Endothelial cell of umbilical vein (primary cell): ENCODE data around the gene UBL7.

Experiments used
- EZH2 ChIP-seq: IDR thresholded peaks from 2 replicates; pipeline ENCODE4 v1.6.1; 2012; ENCODE audit warnings: borderline replicate concordance, low read depth, mild to moderate bottlenecking, moderate library complexity, low read length, inconsistent platforms; ENCODE audit not compliant: severe bottlenecking
- MYC ChIP-seq: IDR thresholded peaks from one replicate; pipeline ENCODE4 v1.6.1; 2011; ENCODE audit warnings: mild to moderate bottlenecking, low read depth, low read length
- POLR2AphosphoS5 ChIP-seq: IDR thresholded peaks from 2 replicates; pipeline ENCODE4 v1.6.1; 2012; ENCODE audit warnings: low read depth, mild to moderate bottlenecking, control low read depth, low read length, moderate library complexity; ENCODE audit not compliant: insufficient read depth
- TF ChIP-seq, protein P1 (sequence below), 2 donors: IDR thresholded peaks; 1 replicate in 1 of 2; 2 replicates in 1 of 2; pipeline ENCODE4 v1.5.1; 2011; ENCODE audit warnings: low read length in 2 of 2, mild to moderate bottlenecking in 2 of 2, moderate library complexity in 2 of 2, control low read depth in 1 of 2, inconsistent platforms in 1 of 2, low read depth in 1 of 2; ENCODE audit not compliant: insufficient read depth in 1 of 2; ENCODE audit errors: extremely low read depth in 1 of 2

DNA sequence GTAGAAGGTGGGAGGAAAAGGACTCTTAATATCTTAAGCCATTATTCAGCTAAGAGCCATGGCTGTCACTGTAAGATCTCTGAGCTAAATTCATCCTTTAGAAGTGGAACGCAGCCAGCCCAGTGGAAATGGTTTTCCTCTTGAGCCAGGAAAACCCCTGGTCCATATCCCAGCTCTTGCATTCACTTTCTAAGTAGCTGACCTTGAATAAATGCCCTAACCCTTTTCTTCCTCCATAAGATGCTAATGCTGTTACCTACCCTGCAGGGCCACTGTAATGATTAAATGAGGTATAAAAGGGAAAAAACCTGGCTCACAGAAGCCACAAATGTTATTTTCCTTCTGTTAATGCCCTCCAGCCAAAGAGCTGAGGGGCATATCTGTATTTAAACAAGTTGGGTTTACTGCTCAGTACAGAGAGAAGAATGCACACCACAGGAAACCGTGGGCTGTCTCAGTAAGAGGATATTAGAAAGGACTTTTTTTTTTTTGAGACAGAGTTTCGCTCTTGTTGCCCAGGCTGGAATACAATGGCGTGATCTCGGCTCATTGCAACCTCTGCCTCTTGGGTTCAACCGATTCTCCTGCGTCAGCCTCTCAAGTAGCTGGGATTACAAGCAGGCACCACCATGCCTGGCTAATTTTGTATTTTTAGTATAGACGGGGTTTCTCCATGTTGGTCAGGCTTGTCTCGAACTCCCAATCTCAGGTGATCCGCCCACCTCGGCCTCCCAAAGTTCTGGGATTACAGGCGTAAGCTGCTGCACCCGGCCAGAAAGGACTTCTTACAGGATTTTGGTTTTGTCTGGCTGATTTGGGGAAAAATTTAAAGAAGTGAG, 6.8 kb downstream of the UBL7 start:
- TF ChIP-seq MYC = no peak
- TF ChIP-seq, protein P1, sequence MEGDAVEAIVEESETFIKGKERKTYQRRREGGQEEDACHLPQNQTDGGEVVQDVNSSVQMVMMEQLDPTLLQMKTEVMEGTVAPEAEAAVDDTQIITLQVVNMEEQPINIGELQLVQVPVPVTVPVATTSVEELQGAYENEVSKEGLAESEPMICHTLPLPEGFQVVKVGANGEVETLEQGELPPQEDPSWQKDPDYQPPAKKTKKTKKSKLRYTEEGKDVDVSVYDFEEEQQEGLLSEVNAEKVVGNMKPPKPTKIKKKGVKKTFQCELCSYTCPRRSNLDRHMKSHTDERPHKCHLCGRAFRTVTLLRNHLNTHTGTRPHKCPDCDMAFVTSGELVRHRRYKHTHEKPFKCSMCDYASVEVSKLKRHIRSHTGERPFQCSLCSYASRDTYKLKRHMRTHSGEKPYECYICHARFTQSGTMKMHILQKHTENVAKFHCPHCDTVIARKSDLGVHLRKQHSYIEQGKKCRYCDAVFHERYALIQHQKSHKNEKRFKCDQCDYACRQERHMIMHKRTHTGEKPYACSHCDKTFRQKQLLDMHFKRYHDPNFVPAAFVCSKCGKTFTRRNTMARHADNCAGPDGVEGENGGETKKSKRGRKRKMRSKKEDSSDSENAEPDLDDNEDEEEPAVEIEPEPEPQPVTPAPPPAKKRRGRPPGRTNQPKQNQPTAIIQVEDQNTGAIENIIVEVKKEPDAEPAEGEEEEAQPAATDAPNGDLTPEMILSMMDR (IDR thresholded peaks at IDR 0.05; ENCODE audit: extremely low read depth in 1 of 2, insufficient read depth in 1 of 2, low read depth in 1 of 2, low read length in 2 of 2) = no peak
- TF ChIP-seq POLR2AphosphoS5 = no peak
- TF ChIP-seq EZH2 = no peak
